Measurements from ENCODE around the gene SEC16B. TPM values are rescaled to one million over a fixed set of nuclear protein-coding genes. Genes with fewer than 3 reads are reported as not detected.

Gene SEC16B
- total and polyA plus RNA-seq, 4 donors, result 10.9 to 56.8 (median 29.4) TPM

- Histone ChIP-seq H3K27me3 (ENCODE audit: control insufficient read depth in 4 of 4, insufficient read depth in 4 of 4, low read length in 3 of 4) (no peaks in the 10 kb centered on the region), H3K36me3 (ENCODE audit: control insufficient read depth in 4 of 4, insufficient read depth in 3 of 4, low read depth in 1 of 4, low read length in 3 of 4) (peaks cover 0 to 7% (median under 1%) of the 10 kb centered on the region in 4 donors), H3K4me3 (ENCODE audit: low read depth in 1 of 3, low read length in 3 of 3) (no peak overlapping the region), H3K9ac (ENCODE audit: low read depth in 1 of 2, low read length in 2 of 2) (no peak overlapping the region), H3K4me1 (ENCODE audit: control insufficient read depth in 4 of 4, insufficient read depth in 4 of 4, low read length in 3 of 4) (no peaks in the 10 kb centered on the region), H3K27ac (ENCODE audit: low read depth in 1 of 2, low read length in 2 of 2) (no peak overlapping the region), H3K9me3 (ENCODE audit: control insufficient read depth in 4 of 4, low read length in 3 of 4) (no peaks in the 10 kb centered on the region)
- DNase-seq (ENCODE audit: low spot score), result no peak
- TF ChIP-seq FOXA1 (IDR thresholded peaks at IDR 0.05), result no peak
- TF ChIP-seq CTCF (IDR thresholded peaks at IDR 0.05; ENCODE audit: low read depth, low read length, missing input control), result no peak
- TF ChIP-seq RAD21 (IDR thresholded peaks at IDR 0.05), result no peak
- TF ChIP-seq JUND (IDR thresholded peaks at IDR 0.05), result no peak
- no peak for TF ChIP-seq REST (IDR thresholded peaks at IDR 0.05)
- no peak for TF ChIP-seq YY1 (IDR thresholded peaks at IDR 0.05)
- TF ChIP-seq ATF3 (IDR thresholded peaks at IDR 0.05), result no peak
- TF ChIP-seq NR2F2 (IDR thresholded peaks at IDR 0.05), result no peak
- no peak for TF ChIP-seq FOXA2 (IDR thresholded peaks at IDR 0.05)
- no peak for TF ChIP-seq MAX (IDR thresholded peaks at IDR 0.05)
- TF ChIP-seq HNF4G (IDR thresholded peaks at IDR 0.05), result no peak
- no peak for TF ChIP-seq HNF4A (conservative IDR thresholded peaks at IDR 0.05)
Observed at GRCh38 chr1:177976596-177976995, 6.7 kb upstream of the SEC16B start.

- H3K9ac ChIP-seq (ENCODE audit: low read depth in 1 of 2, low read length in 2 of 2), result no peak overlapping the region
- DNase-seq (ENCODE audit: low spot score), result no peak
- H3K4me1 ChIP-seq (ENCODE audit: control insufficient read depth in 4 of 4, insufficient read depth in 4 of 4, low read length in 3 of 4), result no peaks in the 10 kb centered on the region
- peaks cover 0 to 7% (median under 1%) of the 10 kb centered on the region in 4 donors for H3K36me3 ChIP-seq (ENCODE audit: control insufficient read depth in 4 of 4, insufficient read depth in 3 of 4, low read depth in 1 of 4, low read length in 3 of 4)
- H3K27me3 ChIP-seq (ENCODE audit: control insufficient read depth in 4 of 4, insufficient read depth in 4 of 4, low read length in 3 of 4), result no peaks in the 10 kb centered on the region
- H3K27ac ChIP-seq (ENCODE audit: low read depth in 1 of 2, low read length in 2 of 2), result no peak overlapping the region
- H3K4me3 ChIP-seq (ENCODE audit: low read depth in 1 of 3, low read length in 3 of 3), result no peak overlapping the region
- WGBS, result 86% methylated on average over 5 of the region's 5 CpGs
- H3K9me3 ChIP-seq (ENCODE audit: control insufficient read depth in 4 of 4, low read length in 3 of 4), result no peaks in the 10 kb centered on the region
- TF ChIP-seq GABPA (IDR thresholded peaks at IDR 0.05 in 1 of 2, conservative IDR thresholded peaks at IDR 0.05 in 1 of 2) (no peak), JUND (IDR thresholded peaks at IDR 0.05) (no peak), MAX (IDR thresholded peaks at IDR 0.05) (no peak), SP1 (IDR thresholded peaks at IDR 0.05) (no peak), NR2F2 (IDR thresholded peaks at IDR 0.05) (no peak), CTCF (IDR thresholded peaks at IDR 0.05; ENCODE audit: low read depth, low read length, missing input control) (no peak), EGR1 (IDR thresholded peaks at IDR 0.05; ENCODE audit: low read depth in 2 of 2) (no peak), ZBTB33 (IDR thresholded peaks at IDR 0.05) (no peak), FOXA2 (IDR thresholded peaks at IDR 0.05) (no peak), HNF4G (IDR thresholded peaks at IDR 0.05) (no peak), ATF3 (IDR thresholded peaks at IDR 0.05) (no peak), TAF1 (conservative IDR thresholded peaks at IDR 0.05) (no peak), RAD21 (IDR thresholded peaks at IDR 0.05) (no peak), RXRA (IDR thresholded peaks at IDR 0.05) (no peak), YY1 (IDR thresholded peaks at IDR 0.05) (no peak), FOXA1 (IDR thresholded peaks at IDR 0.05) (no peak), HNF4A (conservative IDR thresholded peaks at IDR 0.05) (no peak)
Observed at GRCh38 chr1:177975588-177976495, 6.0 kb upstream of the SEC16B start.

Data from liver (tissue), 9 donors.